Keratinocyte (primary cell): ENCODE data around the gene JAKMIP1. TPM values are rescaled to one million over a fixed set of nuclear protein-coding genes. Genes with fewer than 3 reads are reported as not detected.

Experiments used
- DNase-seq: peaks from one replicate; pipeline ENCODE4 v3.0.0-alpha.2; 2011; ENCODE audit warnings: low read depth, missing footprints, low spot score
- FAIRE-seq: peaks from 2 replicates; lab custom pipeline; 2011; peaks lifted over from hg19 to GRCh38; lab: Jason Lieb, UNC
- H2AFZ ChIP-seq: 2 replicates; pipeline ENCODE4 v1.6.0; 2012; ENCODE audit warnings: low read length, control low read depth, inconsistent platforms; ENCODE audit not compliant: control insufficient read depth
- H3K27ac ChIP-seq: 2 replicates; pipeline ENCODE4 v1.5.1; 2011; ENCODE audit warnings: low read length; ENCODE audit not compliant: control insufficient read depth, insufficient read depth
- H3K27me3 ChIP-seq: 3 replicates; pipeline ENCODE4 v1.6.0; 2011; ENCODE audit warnings: low read length; ENCODE audit not compliant: control insufficient read depth, insufficient read depth; ENCODE audit errors: extremely low read depth
- H3K36me3 ChIP-seq, 2 experiments: 2 replicates in 1 of 2; 3 replicates in 1 of 2; pipeline ENCODE4 v1.5.1; 2011; ENCODE audit warnings: low read length in 2 of 2, mild to moderate bottlenecking in 1 of 2; ENCODE audit not compliant: control insufficient read depth in 2 of 2, insufficient read depth in 2 of 2; ENCODE audit errors: extremely low read depth in 1 of 2
- H3K4me1 ChIP-seq: 3 replicates; pipeline ENCODE4 v1.5.1; 2011; ENCODE audit warnings: low read length; ENCODE audit not compliant: control insufficient read depth, insufficient read depth; ENCODE audit errors: extremely low read depth
- H3K4me2 ChIP-seq: 3 replicates; pipeline ENCODE4 v1.6.0; 2011; ENCODE audit warnings: low read depth, low read length; ENCODE audit not compliant: control insufficient read depth, insufficient read depth; ENCODE audit errors: extremely low read depth
- H3K4me3 ChIP-seq, 3 experiments: fragments of 200-600 bp in 1 of 3; sonication (generic) in 1 of 3; 2 replicates in 2 of 3; 3 replicates in 1 of 3; pipeline ENCODE4 v1.5.1; 2011 to 2016; ENCODE audit warnings: low read length in 3 of 3, mild to moderate bottlenecking in 3 of 3, control low read depth in 2 of 3, inconsistent platforms in 1 of 3, low read depth in 1 of 3, mixed read lengths in 1 of 3, mixed run types in 1 of 3, moderate library complexity in 1 of 3; ENCODE audit not compliant: control insufficient read depth in 2 of 3, insufficient read depth in 2 of 3; ENCODE audit errors: extremely low read depth in 1 of 3
- H3K79me2 ChIP-seq: 2 replicates; pipeline ENCODE4 v1.6.0; 2012; ENCODE audit warnings: low read length; ENCODE audit not compliant: control insufficient read depth, insufficient read depth
- H3K9ac ChIP-seq: 3 replicates; pipeline ENCODE4 v1.6.0; 2011; ENCODE audit warnings: low read length; ENCODE audit not compliant: control insufficient read depth, insufficient read depth; ENCODE audit errors: extremely low read depth
- H3K9me1 ChIP-seq: 3 replicates; pipeline ENCODE4 v1.6.0; 2011; ENCODE audit warnings: low read length; ENCODE audit not compliant: control insufficient read depth, insufficient read depth; ENCODE audit errors: extremely low read depth
- H3K9me3 ChIP-seq: 2 replicates; pipeline ENCODE4 v1.5.1; 2012; ENCODE audit warnings: low read depth, low read length; ENCODE audit not compliant: control insufficient read depth
- H4K20me1 ChIP-seq: 3 replicates; pipeline ENCODE4 v1.6.0; 2011; ENCODE audit warnings: low read length; ENCODE audit not compliant: control insufficient read depth, insufficient read depth; ENCODE audit errors: extremely low read depth
- CTCF ChIP-seq, 3 experiments: IDR thresholded peaks in 1 of 3; conservative IDR thresholded peaks in 1 of 3; optimal IDR thresholded peaks in 1 of 3; 2 replicates in 2 of 3; 3 replicates in 1 of 3; pipeline versions ENCODE3 to v1.5.1; 2011; ENCODE audit warnings: low read length in 3 of 3, mild to moderate bottlenecking in 3 of 3, moderate library complexity in 2 of 3, control low read depth in 1 of 3, inconsistent platforms in 1 of 3; ENCODE audit not compliant: insufficient read depth in 2 of 3; ENCODE audit errors: extremely low read depth in 1 of 3
- EZH2 ChIP-seq: IDR thresholded peaks from one replicate; pipeline ENCODE4 v1.6.1; 2012; ENCODE audit warnings: inconsistent platforms, mild to moderate bottlenecking, low read length, moderate library complexity
- dilution Hi-C: fragments of 300-500 bp; cut with MboI; formaldehyde crosslinking; loops from one replicate; pipeline ENCODE4 v1.7.0; 2020; ENCODE audit warnings: low sequenced_read_pairs; ENCODE audit not compliant: extremely low pct_ligation_motif_present
- polyA plus RNA-seq, 5 experiments: library from polyadenylated mRNA; depleted of rRNA in 3 of 5; stranded (reverse) in 3 of 5; stranded (forward) in 1 of 5; unstranded in 1 of 5; fragments of >200 nt; gene quantifications; 1 replicate in 1 of 5; 2 replicates in 3 of 5; 3 replicates in 1 of 5; pipeline versions ENCODE4 v1.2.1 to v1.2.3, GENCODE V29; 2011 to 2012; ENCODE audit warnings: missing spikeins in 2 of 5, low read depth in 1 of 5, low replicate concordance in 1 of 5

Gene JAKMIP1
- polyA plus RNA-seq, 1 donor (not counting 4 experiments of a cell fraction or from before 2014, with no cell fraction given), result not detected

GRCh38 chr4:6239968-6240367, 39.6 kb upstream of the JAKMIP1 start:
- H3K79me2 ChIP-seq, result no peaks in the 10 kb centered on the region
- no peak overlapping the region for H3K4me3 ChIP-seq
- peaks cover under 1% of the 10 kb centered on the region for H3K27me3 ChIP-seq
- no peaks in the 10 kb centered on the region for H4K20me1 ChIP-seq
- H3K9me1 ChIP-seq, result no peaks in the 10 kb centered on the region
- no peak for TF ChIP-seq CTCF (optimal IDR thresholded peaks at IDR 0.05 in 1 of 3, IDR thresholded peaks at IDR 0.05 in 1 of 3, conservative IDR thresholded peaks at IDR 0.05 in 1 of 3; ENCODE audit: extremely low read depth in 1 of 3, insufficient read depth in 2 of 3, low read length in 3 of 3)
- no peak for TF ChIP-seq EZH2
- H3K36me3 ChIP-seq, result no peaks in the 10 kb centered on the region
- H3K9me3 ChIP-seq, result peaks cover 9% of the 10 kb centered on the region
- H3K4me2 ChIP-seq, result no peak overlapping the region
- no peak overlapping the region for H2AFZ ChIP-seq
- H3K27ac ChIP-seq, result no peak overlapping the region
- DNase-seq (no peak), FAIRE-seq (no peak)
- no peaks in the 10 kb centered on the region for H3K4me1 ChIP-seq
- dilution Hi-C loops, result no loop called here
- H3K9ac ChIP-seq, result no peak overlapping the region

- Histone ChIP-seq H4K20me1 (no peaks in the 10 kb centered on the region), H3K27ac (no peak overlapping the region), H3K79me2 (no peaks in the 10 kb centered on the region), H3K9me1 (no peaks in the 10 kb centered on the region), H3K4me3 (no peak overlapping the region), H3K4me2 (no peak overlapping the region), H3K9ac (no peak overlapping the region), H3K36me3 (no peaks in the 10 kb centered on the region), H3K4me1 (no peaks in the 10 kb centered on the region), H3K27me3 (no peaks in the 10 kb centered on the region), H2AFZ (no peak overlapping the region), H3K9me3 (peaks cover 7% of the 10 kb centered on the region)
- dilution Hi-C loops, result no loop called here
- TF ChIP-seq EZH2 (no peak), CTCF (optimal IDR thresholded peaks at IDR 0.05 in 1 of 3, IDR thresholded peaks at IDR 0.05 in 1 of 3, conservative IDR thresholded peaks at IDR 0.05 in 1 of 3; ENCODE audit: extremely low read depth in 1 of 3, insufficient read depth in 2 of 3, low read length in 3 of 3) (no peak)
- DNase-seq (no peak), FAIRE-seq (no peak)
Measured at GRCh38 chr4:6239486-6239885, 39.1 kb upstream of the JAKMIP1 start.
